Osteoblast (primary cell): ENCODE results near the gene SCN8A. TPM values are rescaled to one million over a fixed set of nuclear protein-coding genes. Genes with fewer than 3 reads are reported as not detected.

Experiments used
- DNase-seq: peaks from one replicate; pipeline ENCODE4 v3.0.0; 2011; ENCODE audit warnings: low spot score, mixed read lengths; ENCODE audit not compliant: insufficient read length; ENCODE audit errors: missing footprints
- H2AFZ ChIP-seq: 2 replicates; pipeline ENCODE4 v1.6.0; 2011; ENCODE audit warnings: mild to moderate bottlenecking, low read length
- H3K27ac ChIP-seq: 2 replicates; pipeline ENCODE4 v1.5.1; 2011; ENCODE audit warnings: mild to moderate bottlenecking, low read depth, low read length, moderate library complexity
- H3K27me3 ChIP-seq: 2 replicates; pipeline ENCODE4 v1.6.0; 2012; ENCODE audit warnings: mild to moderate bottlenecking, control low read depth, inconsistent platforms, low read length, moderate library complexity; ENCODE audit not compliant: insufficient read depth
- H3K36me3 ChIP-seq: 2 replicates; pipeline ENCODE4 v1.5.1; 2011; ENCODE audit warnings: mild to moderate bottlenecking, low read length, control low read depth, moderate library complexity; ENCODE audit not compliant: insufficient read depth
- H3K4me1 ChIP-seq: 2 replicates; pipeline ENCODE4 v1.5.1; 2011; ENCODE audit warnings: mild to moderate bottlenecking, low read length, control low read depth, moderate library complexity; ENCODE audit not compliant: insufficient read depth
- H3K4me2 ChIP-seq: 2 replicates; pipeline ENCODE4 v1.6.0; 2011; ENCODE audit warnings: mild to moderate bottlenecking, low read length; ENCODE audit not compliant: insufficient read depth
- H3K4me3 ChIP-seq: fragments of 200-600 bp; sonication (generic); 3 replicates; pipeline ENCODE4 v1.5.1; 2012; ENCODE audit warnings: mild to moderate bottlenecking, low read length, inconsistent platforms; ENCODE audit not compliant: insufficient read depth
- H3K79me2 ChIP-seq: 2 replicates; pipeline ENCODE4 v1.6.0; 2012; ENCODE audit warnings: mild to moderate bottlenecking, low read length, control low read depth, inconsistent platforms; ENCODE audit not compliant: insufficient read depth
- H3K9me3 ChIP-seq: 2 replicates; pipeline ENCODE4 v1.5.1; 2011; ENCODE audit warnings: low read depth, low read length, control low read depth
- H4K20me1 ChIP-seq: 2 replicates; pipeline ENCODE4 v1.6.0; 2012; ENCODE audit warnings: mild to moderate bottlenecking, low read length, control low read depth; ENCODE audit not compliant: insufficient read depth
- total RNA-seq: library from RNA; depleted of rRNA; stranded (reverse); fragments of >200 nt; gene quantifications from 2 replicates; pipeline ENCODE4 v1.2.3, GENCODE V29; 2012
- TF ChIP-seq, protein P1 (sequence below): IDR thresholded peaks from 2 replicates; pipeline ENCODE4 v1.5.1; 2011; ENCODE audit warnings: mild to moderate bottlenecking, low read depth, low read length, moderate library complexity; ENCODE audit errors: extremely low read depth

Gene SCN8A
- total RNA-seq, 1 donor: 26.4 TPM

DNA sequence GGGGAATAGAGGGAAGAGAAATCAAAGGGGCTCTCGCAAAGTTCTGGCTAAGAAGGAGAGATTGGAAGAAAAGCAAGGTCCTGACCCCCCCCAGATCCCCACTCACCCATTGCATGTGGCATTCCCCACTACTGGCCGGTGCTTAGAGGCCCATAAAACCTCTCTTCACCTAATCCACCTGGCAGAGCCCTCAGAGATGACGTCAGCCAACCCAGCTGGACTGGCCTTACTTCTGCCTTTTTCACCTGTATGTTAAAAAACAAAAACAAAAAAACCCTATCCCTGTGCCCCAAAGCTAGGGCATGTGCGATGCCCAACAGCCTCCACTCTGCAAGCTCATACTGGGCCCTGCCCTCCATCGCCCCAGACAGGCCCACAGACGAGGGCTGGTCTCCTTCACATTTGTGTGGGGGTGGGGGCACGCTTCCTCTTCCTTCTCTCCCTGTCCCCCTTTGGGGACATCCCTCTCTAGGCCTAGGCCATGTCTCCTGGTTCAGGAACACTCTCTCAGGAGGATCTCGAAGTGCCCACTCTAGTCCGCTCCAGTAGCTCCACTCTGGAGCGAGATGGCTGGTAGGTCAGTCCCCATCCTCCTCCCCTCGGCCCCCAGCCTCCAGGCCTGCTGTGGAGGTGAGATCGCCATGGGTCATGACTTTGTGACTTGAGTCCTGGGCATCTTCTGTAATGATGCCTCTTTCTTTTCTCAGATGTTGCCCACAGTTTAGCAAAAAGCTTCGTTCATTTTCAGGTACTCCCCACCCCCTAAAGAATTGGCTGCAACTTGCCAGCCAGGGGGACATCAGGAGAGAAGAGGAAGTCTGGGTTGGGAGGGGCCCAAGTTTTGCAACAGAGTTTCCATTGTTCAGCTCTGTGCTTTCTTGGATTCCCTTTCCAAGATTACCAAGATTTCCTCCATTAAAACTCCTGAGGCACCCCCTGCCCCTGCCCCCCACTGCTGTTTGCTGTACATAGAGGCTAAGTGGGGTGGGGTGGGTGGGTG, 220.5 kb downstream of the SCN8A start:
- Histone ChIP-seq H3K36me3 (peaks cover 21% of the 10 kb centered on the region), H3K9me3 (no peaks in the 10 kb centered on the region), H2AFZ (no peak overlapping the region), H3K4me2 (no peak overlapping the region), H3K27me3 (no peaks in the 10 kb centered on the region), H4K20me1 (no peaks in the 10 kb centered on the region), H3K4me1 (peaks cover 10% of the 10 kb centered on the region), H3K27ac (no peak overlapping the region), H3K79me2 (no peaks in the 10 kb centered on the region), H3K4me3 (no peak overlapping the region)
- DNase-seq: no peak
- TF ChIP-seq, protein P1, sequence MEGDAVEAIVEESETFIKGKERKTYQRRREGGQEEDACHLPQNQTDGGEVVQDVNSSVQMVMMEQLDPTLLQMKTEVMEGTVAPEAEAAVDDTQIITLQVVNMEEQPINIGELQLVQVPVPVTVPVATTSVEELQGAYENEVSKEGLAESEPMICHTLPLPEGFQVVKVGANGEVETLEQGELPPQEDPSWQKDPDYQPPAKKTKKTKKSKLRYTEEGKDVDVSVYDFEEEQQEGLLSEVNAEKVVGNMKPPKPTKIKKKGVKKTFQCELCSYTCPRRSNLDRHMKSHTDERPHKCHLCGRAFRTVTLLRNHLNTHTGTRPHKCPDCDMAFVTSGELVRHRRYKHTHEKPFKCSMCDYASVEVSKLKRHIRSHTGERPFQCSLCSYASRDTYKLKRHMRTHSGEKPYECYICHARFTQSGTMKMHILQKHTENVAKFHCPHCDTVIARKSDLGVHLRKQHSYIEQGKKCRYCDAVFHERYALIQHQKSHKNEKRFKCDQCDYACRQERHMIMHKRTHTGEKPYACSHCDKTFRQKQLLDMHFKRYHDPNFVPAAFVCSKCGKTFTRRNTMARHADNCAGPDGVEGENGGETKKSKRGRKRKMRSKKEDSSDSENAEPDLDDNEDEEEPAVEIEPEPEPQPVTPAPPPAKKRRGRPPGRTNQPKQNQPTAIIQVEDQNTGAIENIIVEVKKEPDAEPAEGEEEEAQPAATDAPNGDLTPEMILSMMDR: no peak

DNA sequence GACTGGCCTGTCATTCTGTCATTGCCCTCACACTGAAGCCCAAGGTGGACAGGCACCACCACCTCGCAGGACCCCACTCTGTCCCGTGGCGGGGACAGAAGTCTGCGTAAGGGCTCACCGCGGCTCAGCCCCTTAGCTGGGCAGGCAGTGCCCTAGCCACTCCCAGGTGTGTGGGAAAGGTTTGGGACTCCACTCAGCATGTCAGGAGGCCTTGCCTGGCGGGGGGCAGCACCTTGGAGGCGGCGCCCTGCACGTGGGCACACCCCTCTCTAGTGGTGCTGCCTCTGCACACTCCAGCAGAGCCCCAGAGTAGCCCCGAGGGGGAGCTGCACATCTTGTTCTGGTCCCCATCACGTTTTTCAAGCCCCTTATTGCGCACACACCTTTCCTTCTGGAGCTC, 221.8 kb downstream of the SCN8A start:
- no peak overlapping the region for H3K4me3 ChIP-seq
- H3K4me2 ChIP-seq: no peak overlapping the region
- no peaks in the 10 kb centered on the region for H3K9me3 ChIP-seq
- H3K79me2 ChIP-seq: no peaks in the 10 kb centered on the region
- H3K27me3 ChIP-seq: no peaks in the 10 kb centered on the region
- peaks cover 9% of the 10 kb centered on the region for H3K36me3 ChIP-seq
- H2AFZ ChIP-seq: no peak overlapping the region
- no peaks in the 10 kb centered on the region for H4K20me1 ChIP-seq
- TF ChIP-seq, protein P1: no peak
- DNase-seq: peak; percentile 90
- peaks cover 17% of the 10 kb centered on the region for H3K4me1 ChIP-seq
- H3K27ac ChIP-seq: no peak overlapping the region

DNA sequence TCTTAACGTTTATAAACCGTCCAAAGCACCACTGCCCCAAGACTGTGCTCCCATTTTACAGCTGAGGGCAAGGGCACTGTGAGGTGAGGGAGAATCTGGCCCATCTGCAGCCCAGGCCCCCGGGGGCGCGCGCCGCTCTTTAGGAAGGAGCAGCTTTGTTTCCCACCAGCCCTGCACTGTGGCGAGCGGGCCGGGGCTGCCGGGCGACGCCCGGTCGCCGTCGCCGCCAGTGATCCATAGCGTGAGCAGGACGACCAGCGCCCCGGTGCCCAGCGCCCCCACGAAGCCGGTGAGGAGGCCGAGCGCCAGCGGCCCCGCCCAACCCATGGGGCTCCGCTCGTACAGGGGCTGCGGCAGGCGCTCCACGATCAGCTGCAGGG, 222.9 kb downstream of the SCN8A start:
- H3K79me2 ChIP-seq: no peaks in the 10 kb centered on the region
- H3K27ac ChIP-seq: no peak overlapping the region
- no peaks in the 10 kb centered on the region for H4K20me1 ChIP-seq
- H3K36me3 ChIP-seq: no peaks in the 10 kb centered on the region
- peaks cover 27% of the 10 kb centered on the region for H3K4me1 ChIP-seq
- TF ChIP-seq, protein P1: no peak
- H3K4me3 ChIP-seq: peak overlapping the region; percentile 74
- H3K4me2 ChIP-seq: peak overlapping the region; percentile 85
- DNase-seq: no peak
- no peak overlapping the region for H2AFZ ChIP-seq
- H3K9me3 ChIP-seq: no peaks in the 10 kb centered on the region
- H3K27me3 ChIP-seq: no peaks in the 10 kb centered on the region

DNA sequence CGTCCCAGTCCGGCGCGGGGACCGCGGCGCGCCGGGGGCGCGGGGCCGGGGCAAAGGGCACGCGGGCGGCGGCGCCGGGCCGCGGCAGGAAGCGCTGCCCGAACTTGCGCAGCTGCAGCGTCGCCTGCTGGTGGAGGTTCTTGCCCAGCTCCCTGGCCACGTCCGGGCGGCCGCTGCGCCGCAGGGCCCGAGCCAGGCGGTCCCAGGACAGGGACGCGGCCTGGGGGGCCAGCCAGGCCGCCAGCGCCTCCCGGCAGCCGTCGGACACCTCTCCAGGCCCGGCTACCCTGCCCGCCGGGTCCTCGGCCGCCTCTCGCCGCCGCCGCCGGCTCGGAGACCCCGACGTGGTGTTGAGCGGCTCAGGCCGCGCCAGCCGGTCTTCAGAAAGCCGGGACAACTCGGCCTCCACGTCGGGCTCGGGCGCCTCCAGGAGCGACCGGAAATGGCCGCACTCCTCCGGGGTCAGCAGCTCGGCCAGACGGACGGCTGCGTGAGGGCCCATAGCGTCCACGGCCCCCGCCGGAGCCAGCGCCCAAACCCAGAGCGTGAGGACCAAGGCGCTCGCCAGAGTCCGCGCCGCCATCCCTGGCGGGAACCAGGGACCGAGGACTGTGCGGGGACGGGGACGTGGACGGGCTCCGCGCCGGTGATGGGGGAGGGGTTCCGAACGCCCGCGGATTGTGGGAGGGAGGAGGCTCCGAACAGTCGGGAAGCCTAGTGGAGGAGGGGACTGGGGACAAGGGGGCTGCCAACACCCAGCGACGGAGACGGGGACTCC, 223.5 kb downstream of the SCN8A start:
- Histone ChIP-seq H3K27me3 (no peaks in the 10 kb centered on the region), H3K4me1 (peaks cover 33% of the 10 kb centered on the region), H3K9me3 (no peaks in the 10 kb centered on the region), H3K27ac (peak overlapping the region; percentile 58), H4K20me1 (no peaks in the 10 kb centered on the region), H3K36me3 (no peaks in the 10 kb centered on the region), H2AFZ (peak overlapping the region; percentile 65), H3K4me3 (peak overlapping the region; percentile 74), H3K4me2 (peak overlapping the region; percentile 85), H3K79me2 (no peaks in the 10 kb centered on the region)
- TF ChIP-seq, protein P1: peak; percentile 52
- peak; percentile 99 for DNase-seq
